Measurements from ENCODE around the gene A2M. TPM values are rescaled to one million over a fixed set of nuclear protein-coding genes. Genes with fewer than 3 reads are reported as not detected.

Gene A2M
- total and polyA plus RNA-seq, 2 of the 4 experiments (the other 2 are of a cell fraction), result 1.1 to 3.2 TPM

DNA sequence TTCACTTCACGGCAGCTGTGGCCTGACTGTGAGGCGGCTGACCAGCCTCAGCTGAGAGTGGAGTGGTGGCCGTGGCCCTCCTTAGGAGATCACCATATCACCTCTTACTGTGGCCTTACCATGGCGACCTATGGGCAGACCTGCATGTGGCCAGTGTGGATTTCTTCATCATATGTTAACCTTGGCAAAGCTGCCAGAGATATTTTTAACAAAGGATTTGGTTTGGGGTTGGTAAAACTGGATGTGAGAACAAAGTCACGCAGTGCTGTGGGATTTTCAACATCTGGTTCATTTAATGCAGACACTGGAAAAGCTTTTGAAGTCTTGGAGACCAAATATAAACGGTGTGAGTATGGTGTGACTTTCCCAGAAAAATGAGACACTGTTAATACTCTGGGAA lies 79.5 kb downstream of the A2M start:
- Histone ChIP-seq H2BK20ac (ENCODE audit: low read depth, low read length) (no peak overlapping the region), H3K14ac (replicated peaks; ENCODE audit: low read depth, low read length) (no peak overlapping the region), H3K9me1 (ENCODE audit: insufficient read depth, low read length) (no peaks in the 10 kb centered on the region), H3K9ac (ENCODE audit: low read depth, low read length) (no peak overlapping the region), H3K4me1 (ENCODE audit: control insufficient read depth, insufficient read depth, low read length) (no peaks in the 10 kb centered on the region), H4K91ac (ENCODE audit: insufficient read depth, low read depth, low read length) (no peak overlapping the region), H3K4ac (ENCODE audit: low read depth, low read length) (no peak overlapping the region), H4K8ac (ENCODE audit: low read depth in 2 of 2, low read length in 2 of 2) (no peak overlapping the region), H4K20me1 (ENCODE audit: insufficient read depth, low read length) (no peaks in the 10 kb centered on the region), H2AFZ (replicated peaks; ENCODE audit: low read length, poor library complexity) (no peak overlapping the region), H2BK15ac (ENCODE audit: low read depth, low read length) (no peak overlapping the region), H3K56ac (ENCODE audit: extremely low read depth, insufficient read depth, low read length) (no peak overlapping the region), H3K4me3 (ENCODE audit: insufficient read depth, low read depth, low read length) (no peak overlapping the region), H2AK5ac (ENCODE audit: low read depth, low read length) (no peak overlapping the region), H3K23ac (ENCODE audit: low read depth, low read length) (no peak overlapping the region), H2AK9ac (replicated peaks; ENCODE audit: low read depth, low read length, poor library complexity) (no peak overlapping the region), H4K5ac (ENCODE audit: low read depth, low read length) (no peak overlapping the region), H3K9me3 (ENCODE audit: control insufficient read depth, insufficient read depth, low read length) (no peaks in the 10 kb centered on the region), H3K18ac (ENCODE audit: low read depth, low read length) (no peak overlapping the region), H2BK5ac (ENCODE audit: low read depth, low read length, poor library complexity, severe bottlenecking) (no peak overlapping the region), H3K27ac (ENCODE audit: insufficient read depth, low read length) (no peak overlapping the region), H2BK120ac (ENCODE audit: low read depth, low read length) (no peak overlapping the region), H3K36me3 (ENCODE audit: control insufficient read depth, insufficient read depth, low read length) (no peaks in the 10 kb centered on the region), H3K27me3 (ENCODE audit: control insufficient read depth, insufficient read depth, low read length) (0 out of 2 replicates have a peak, but pooled peaks cover 2% of the 10 kb centered on the region), H3K4me2 (ENCODE audit: low read depth, low read length) (no peak overlapping the region), H3K79me1 (ENCODE audit: low read depth in 1 of 2, low read length in 2 of 2) (no peaks in the 10 kb centered on the region)
- POLR2A ChIA-PET (ENCODE audit: unreplicated experiment), result no interaction called here
- ATAC-seq (ENCODE audit: low read depth) (no peak), DNase-seq (no peak)
- dilution Hi-C loops (cut with HindIII; ENCODE audit: low sequenced_read_pairs, unreplicated experiment), result no loop called here
- WGBS, 2 experiments (ENCODE audit: extremely low coverage in 2 of 2, insufficient read length in 1 of 2), result 43% methylated on average over 2 of the region's 6 CpGs; no CpG with 5 or more reads in 1 of the 2 experiments
- TF ChIP-seq NFE2L2 (IDR thresholded peaks at IDR 0.05; ENCODE audit: low read depth, low read length) (no peak), RAD21 (IDR thresholded peaks at IDR 0.05; ENCODE audit: low read length) (no peak), POLR2A (IDR thresholded peaks at IDR 0.05; ENCODE audit: low read depth, low read length) (no peak), MAFK (IDR thresholded peaks at IDR 0.05; ENCODE audit: low read depth, low read length) (no peak), CEBPB (IDR thresholded peaks at IDR 0.05; ENCODE audit: low read depth, low read length) (no peak), SMC3 (IDR thresholded peaks at IDR 0.05; ENCODE audit: low read depth, low read length) (no peak), CHD1 (IDR thresholded peaks at IDR 0.05; ENCODE audit: low read depth, low read length) (no peak), RCOR1 (IDR thresholded peaks at IDR 0.05; ENCODE audit: insufficient replicate concordance, low read length) (no peak), MXI1 (IDR thresholded peaks at IDR 0.05; ENCODE audit: borderline replicate concordance, low read depth, low read length) (no peak), BHLHE40 (IDR thresholded peaks at IDR 0.05; ENCODE audit: low read depth, low read length) (no peak), MAZ (IDR thresholded peaks at IDR 0.05; ENCODE audit: borderline replicate concordance, low read depth, low read length) (no peak), FOS (IDR thresholded peaks at IDR 0.05; ENCODE audit: low read depth, low read length) (no peak), RFX5 (IDR thresholded peaks at IDR 0.05; ENCODE audit: low read depth, low read length) (no peak)
- TF ChIP-seq, protein P1, sequence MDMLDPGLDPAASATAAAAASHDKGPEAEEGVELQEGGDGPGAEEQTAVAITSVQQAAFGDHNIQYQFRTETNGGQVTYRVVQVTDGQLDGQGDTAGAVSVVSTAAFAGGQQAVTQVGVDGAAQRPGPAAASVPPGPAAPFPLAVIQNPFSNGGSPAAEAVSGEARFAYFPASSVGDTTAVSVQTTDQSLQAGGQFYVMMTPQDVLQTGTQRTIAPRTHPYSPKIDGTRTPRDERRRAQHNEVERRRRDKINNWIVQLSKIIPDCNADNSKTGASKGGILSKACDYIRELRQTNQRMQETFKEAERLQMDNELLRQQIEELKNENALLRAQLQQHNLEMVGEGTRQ (IDR thresholded peaks at IDR 0.05; ENCODE audit: low read depth, low read length), result no peak
- TF ChIP-seq, protein P2, sequence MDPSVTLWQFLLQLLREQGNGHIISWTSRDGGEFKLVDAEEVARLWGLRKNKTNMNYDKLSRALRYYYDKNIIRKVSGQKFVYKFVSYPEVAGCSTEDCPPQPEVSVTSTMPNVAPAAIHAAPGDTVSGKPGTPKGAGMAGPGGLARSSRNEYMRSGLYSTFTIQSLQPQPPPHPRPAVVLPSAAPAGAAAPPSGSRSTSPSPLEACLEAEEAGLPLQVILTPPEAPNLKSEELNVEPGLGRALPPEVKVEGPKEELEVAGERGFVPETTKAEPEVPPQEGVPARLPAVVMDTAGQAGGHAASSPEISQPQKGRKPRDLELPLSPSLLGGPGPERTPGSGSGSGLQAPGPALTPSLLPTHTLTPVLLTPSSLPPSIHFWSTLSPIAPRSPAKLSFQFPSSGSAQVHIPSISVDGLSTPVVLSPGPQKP (IDR thresholded peaks at IDR 0.05; ENCODE audit: borderline replicate concordance, low read depth, low read length), result no peak
- TF ChIP-seq, protein P3, sequence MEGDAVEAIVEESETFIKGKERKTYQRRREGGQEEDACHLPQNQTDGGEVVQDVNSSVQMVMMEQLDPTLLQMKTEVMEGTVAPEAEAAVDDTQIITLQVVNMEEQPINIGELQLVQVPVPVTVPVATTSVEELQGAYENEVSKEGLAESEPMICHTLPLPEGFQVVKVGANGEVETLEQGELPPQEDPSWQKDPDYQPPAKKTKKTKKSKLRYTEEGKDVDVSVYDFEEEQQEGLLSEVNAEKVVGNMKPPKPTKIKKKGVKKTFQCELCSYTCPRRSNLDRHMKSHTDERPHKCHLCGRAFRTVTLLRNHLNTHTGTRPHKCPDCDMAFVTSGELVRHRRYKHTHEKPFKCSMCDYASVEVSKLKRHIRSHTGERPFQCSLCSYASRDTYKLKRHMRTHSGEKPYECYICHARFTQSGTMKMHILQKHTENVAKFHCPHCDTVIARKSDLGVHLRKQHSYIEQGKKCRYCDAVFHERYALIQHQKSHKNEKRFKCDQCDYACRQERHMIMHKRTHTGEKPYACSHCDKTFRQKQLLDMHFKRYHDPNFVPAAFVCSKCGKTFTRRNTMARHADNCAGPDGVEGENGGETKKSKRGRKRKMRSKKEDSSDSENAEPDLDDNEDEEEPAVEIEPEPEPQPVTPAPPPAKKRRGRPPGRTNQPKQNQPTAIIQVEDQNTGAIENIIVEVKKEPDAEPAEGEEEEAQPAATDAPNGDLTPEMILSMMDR (conservative IDR thresholded peaks at IDR 0.05; ENCODE audit: low read depth, low read length), result no peak
- in situ Hi-C loops (cut with MboI; ENCODE audit: low sequenced_read_pairs), result no loop called here
- CTCF ChIA-PET, result interaction anchor here (1.3 to 1.7 kb wide), 2 partner anchors 28 to 146 kb away, joined by 3 to 4 read pairs; no protein-coding TSS in a partner anchor
- BruUV-seq (replicated peaks), result no TSS peak
- intact Hi-C loops (cut with micrococcal nuclease), result no loop called here
